SHP77 (cell line): ENCODE measurements around the gene SCAMP4.

Experiments used
- DNase-seq, 2 experiments: peaks; one replicate each; lab custom pipeline; 2025; lab: John Stamatoyannopoulos, UW

SCAMP4 gene

GRCh38 chr19:1957562-1958248 is 52.5 kb downstream of the SCAMP4 start:
- DNase-seq = no peak

- DNase-seq = no peak
These were observed 54.9 kb downstream of the SCAMP4 start for GRCh38 chr19:1959928-1960589.

DNA sequence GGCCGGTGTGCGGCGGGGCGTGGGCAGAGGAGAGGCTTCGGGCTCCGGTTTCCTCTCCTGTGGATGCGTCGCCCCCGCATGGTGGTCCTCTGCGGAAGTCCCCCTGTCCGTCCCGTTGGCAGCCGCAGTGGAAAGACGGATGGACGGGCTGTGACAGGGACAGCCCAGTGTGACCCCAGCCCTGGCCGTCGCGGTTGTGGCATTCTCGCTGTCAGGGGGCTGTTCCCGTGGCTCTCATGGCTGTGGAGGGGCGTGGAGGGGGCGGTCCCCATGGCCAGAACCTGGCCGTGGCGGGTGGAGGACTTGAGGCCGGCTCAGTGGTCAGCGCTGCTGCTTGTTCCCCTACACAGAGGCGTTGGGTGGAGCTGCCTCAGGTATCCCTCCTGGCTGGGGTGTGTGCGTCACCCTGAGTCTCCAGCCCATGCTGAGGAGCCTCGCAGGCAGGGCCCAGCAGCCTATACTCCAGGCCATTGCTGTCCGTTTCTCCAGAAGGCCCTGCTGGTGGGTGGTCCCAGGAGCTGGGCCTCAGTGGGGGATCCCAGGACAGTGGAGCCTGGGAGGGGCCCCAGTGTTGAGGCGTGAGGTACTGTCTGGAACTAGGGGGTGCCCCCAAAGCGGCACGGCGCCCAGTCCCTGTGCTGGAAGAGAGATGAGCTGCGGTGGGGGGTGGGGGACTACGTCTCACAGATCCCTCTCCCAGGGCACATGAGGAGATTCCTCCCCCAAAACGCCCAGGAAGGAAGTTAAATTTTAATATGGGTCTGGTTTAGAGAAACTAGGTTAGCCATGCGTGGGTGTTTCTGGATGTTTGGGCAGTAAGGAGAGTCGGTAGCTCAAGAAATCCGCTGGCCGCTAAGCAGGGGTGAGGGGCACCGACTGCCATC is 56.0 kb downstream of the SCAMP4 start:
- no peak for DNase-seq

DNA sequence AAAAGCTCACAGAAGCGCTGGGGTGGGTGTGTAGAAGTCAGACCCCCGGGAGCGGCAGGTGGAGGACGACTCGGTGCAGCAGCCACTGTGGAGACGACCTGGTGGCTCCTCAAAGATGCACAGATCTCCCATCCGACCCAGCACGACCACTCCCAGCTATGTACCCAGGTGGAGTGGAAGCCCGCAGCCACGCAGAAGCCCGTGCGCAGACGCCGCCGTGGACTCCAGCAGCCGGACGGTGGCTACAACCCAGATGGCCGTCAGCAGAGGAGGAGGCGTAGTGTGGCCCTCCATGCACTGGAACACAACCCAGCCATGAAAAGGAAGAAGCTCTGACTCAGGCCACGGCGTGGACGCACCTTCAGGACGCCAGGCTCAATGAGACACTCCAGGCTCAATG is 57.5 kb downstream of the SCAMP4 start:
- DNase-seq = no peak

DNA sequence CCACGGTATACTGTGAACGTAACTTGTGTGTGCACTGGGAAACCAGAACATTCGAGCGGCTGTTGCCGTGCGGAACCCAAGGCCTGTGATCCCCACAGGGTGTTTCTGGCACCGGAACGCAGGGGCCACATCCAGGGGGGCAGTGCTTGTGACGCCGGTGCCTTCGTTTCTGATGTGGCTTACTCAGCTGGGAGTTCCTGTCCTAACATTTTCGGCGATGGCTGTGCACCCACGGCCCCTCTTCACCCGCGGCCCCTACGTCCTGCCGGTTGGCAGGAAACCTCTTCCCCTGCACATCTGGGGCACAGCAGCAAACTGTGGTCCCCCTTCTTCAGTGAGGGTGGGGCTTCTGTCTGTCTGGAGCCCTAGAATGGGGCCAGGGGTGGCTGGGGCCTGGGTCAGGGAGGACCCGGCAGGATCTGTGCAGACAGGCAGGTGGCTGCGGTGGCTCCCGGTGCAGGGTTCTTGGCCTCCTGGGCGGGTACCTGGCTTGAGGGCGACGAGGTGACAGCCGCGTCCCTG is 61.9 kb downstream of the SCAMP4 start:
- no peak for DNase-seq

- no peak for DNase-seq
These were observed 63.3 kb downstream of the SCAMP4 start for GRCh38 chr19:1968279-1969175.

- no peak for DNase-seq
These were observed 64.2 kb downstream of the SCAMP4 start for GRCh38 chr19:1969176-1970002.

DNA sequence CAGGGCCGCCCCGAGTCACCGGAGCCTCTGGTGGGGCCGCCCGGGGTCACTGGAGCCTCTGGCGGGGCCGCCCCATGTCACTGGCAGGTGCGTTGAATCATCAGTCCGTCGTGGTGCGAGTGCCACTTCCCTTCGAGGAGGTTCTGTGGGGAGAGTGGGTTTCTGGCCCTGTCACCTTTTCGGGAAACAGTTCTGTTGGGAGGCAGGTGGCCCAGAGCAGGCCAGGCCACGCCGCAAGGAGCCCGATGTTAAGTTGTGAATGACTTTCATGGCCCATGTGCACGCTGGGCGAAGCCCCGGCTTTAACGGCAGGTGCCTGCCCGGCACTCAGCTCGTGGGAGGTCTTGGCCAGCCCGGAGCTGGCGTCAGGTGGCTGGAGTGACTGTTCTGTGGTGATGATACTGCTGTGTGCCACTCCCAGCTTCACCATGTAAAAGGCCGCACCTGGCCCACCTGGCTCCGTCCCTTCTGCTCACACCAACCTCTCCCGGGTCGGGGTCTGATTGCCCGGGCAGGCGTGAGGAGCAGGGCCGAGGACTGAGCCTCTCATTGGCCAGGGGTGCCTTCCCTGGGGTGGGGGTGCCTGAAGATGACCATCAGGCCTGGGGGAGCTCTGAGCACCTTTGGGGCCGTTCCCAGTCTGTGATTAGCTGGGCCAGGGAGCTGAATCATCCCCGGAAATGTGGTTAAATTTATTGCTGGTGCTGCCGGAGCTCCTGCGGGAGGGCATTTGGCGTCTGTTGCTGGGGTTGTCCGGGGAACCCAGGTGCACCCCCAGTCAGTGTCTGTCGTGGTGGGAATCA is 65.0 kb downstream of the SCAMP4 start:
- no peak for DNase-seq

- no peak for DNase-seq
These were observed 65.8 kb downstream of the SCAMP4 start for GRCh38 chr19:1970806-1971502.

GRCh38 chr19:1974381-1975161 is 69.4 kb downstream of the SCAMP4 start:
- DNase-seq = no peak

GRCh38 chr19:1975162-1975480 is 69.9 kb downstream of the SCAMP4 start:
- DNase-seq = no peak
